OCI-LY3 (cell line): Measurements from ENCODE around the gene SOX9.

Experiments
- H2AFZ ChIP-seq: fragments of 200-600, 300-600 bp; shearing (Covaris generic); 2 replicates; pipeline ENCODE4 v1.6.0; 2014; ENCODE audit warnings: antibody characterized with exemption, low read depth, low read length
- H3K27ac ChIP-seq: fragments of 200-600, 300-600 bp; sonication (generic); 2 replicates; pipeline ENCODE4 v1.5.1; 2014; ENCODE audit warnings: mild to moderate bottlenecking, low read length, moderate library complexity, mixed read lengths
- H3K27me3 ChIP-seq: fragments of 200-600, 300-600 bp; sonication (generic); 2 replicates; pipeline ENCODE4 v1.6.1; 2014; ENCODE audit warnings: low read depth, low read length, mixed read lengths
- H3K36me3 ChIP-seq: fragments of 200-600, 300-600 bp; sonication (generic); replicated peaks from 2 replicates; pipeline ENCODE3; 2014; ENCODE audit warnings: low read depth, low read length, mixed read lengths
- H3K4me1 ChIP-seq: fragments of 300-600, 200-600 bp; sonication (generic); 2 replicates; pipeline ENCODE4 v1.6.1; 2014; ENCODE audit warnings: low read length, mixed read lengths
- H3K4me2 ChIP-seq: fragments of 200-600, 300-600 bp; sonication (generic); 2 replicates; pipeline ENCODE4 v1.6.1; 2014; ENCODE audit warnings: low read length, mixed read lengths
- H3K4me3 ChIP-seq: fragments of 300-600, 200-600 bp; sonication (generic); 2 replicates; pipeline ENCODE4 v1.5.1; 2014; ENCODE audit warnings: antibody characterized with exemption, mild to moderate bottlenecking, low read length, moderate library complexity
- H3K79me2 ChIP-seq: fragments of 300-600, 200-600 bp; shearing (Covaris generic); 2 replicates; pipeline ENCODE4 v1.6.1; 2014; ENCODE audit warnings: mild to moderate bottlenecking, low read length, mixed read lengths
- H3K9ac ChIP-seq: fragments of 300-600, 200-600 bp; shearing (Covaris generic); 2 replicates; pipeline ENCODE4 v1.6.0; 2014; ENCODE audit warnings: mild to moderate bottlenecking, low read length, moderate library complexity
- H3K9me3 ChIP-seq: fragments of 200-600, 300-600 bp; shearing (Covaris generic); 2 replicates; pipeline ENCODE4 v1.6.1; 2014; ENCODE audit warnings: low read length, mixed read lengths; ENCODE audit not compliant: insufficient read depth
- H4K20me1 ChIP-seq: fragments of 200-600, 300-600 bp; sonication (generic); 2 replicates; pipeline ENCODE4 v1.6.1; 2016; ENCODE audit warnings: low read length, mixed read lengths; ENCODE audit not compliant: insufficient read depth
- EZH2phosphoT487 ChIP-seq: fragments of 200-600 bp; shearing (Covaris generic); IDR thresholded peaks from 2 replicates; pipeline ENCODE4 v1.6.1; 2018; ENCODE audit warnings: antibody characterized with exemption, mixed run types, low read depth
- TF ChIP-seq, protein P1 (sequence below): fragments of 200-600, 300-600 bp; sonication (generic); IDR thresholded peaks from 2 replicates; pipeline ENCODE4 v1.5.1; 2014; ENCODE audit warnings: antibody characterized with exemption, low read length, low read depth

The SOX9 gene

DNA sequence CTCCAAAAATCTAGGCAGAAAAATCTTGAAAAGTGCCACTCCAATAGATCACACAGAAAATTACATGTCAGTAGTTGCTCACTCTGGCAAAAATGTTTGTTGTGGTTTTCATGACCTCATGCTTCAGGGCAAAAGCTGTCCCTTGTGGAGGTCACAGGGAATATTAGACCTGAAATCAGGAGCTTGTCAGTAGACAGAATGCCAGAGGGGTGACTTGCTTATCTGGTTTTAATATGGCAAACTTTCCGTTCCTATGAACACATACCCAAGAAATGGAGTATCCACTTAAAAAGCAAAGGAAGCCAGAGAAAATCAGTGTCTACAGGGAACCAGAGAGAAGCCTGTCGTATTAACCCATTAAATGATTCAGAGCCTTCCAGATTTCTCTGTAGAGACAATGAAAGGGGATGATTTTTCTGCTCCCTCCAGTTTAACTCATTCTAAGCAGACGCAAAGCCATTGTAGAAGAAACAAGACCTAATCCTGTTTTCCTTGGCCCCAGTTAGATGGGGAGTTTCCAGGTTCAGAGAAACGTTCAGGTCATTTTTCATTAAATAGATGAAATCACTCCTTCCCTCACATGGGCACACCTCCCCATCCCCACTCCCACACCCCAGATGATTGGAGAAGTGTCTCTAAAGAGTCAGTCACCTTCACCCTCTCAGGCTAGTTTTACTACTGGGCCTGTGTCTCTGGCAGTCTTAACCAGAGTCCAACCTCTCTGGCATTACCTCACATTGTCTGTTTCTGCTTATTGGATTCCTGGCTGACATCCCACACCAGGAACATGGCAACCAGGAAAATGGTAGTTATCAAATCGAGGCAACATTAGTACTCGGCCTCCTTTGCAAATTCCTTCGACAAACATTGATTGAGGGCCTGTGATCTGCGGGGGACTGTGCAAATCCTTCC lies 6.0 kb downstream of the SOX9 start:
- Histone ChIP-seq H2AFZ (no peak overlapping the region), H3K27me3 (peaks cover 4% of the 10 kb centered on the region; the same call in 1 of the 2 replicates), H3K36me3 (no peaks in the 10 kb centered on the region), H3K9ac (no peak overlapping the region), H3K27ac (no peak overlapping the region), H3K9me3 (no peaks in the 10 kb centered on the region), H3K4me1 (no peaks in the 10 kb centered on the region), H3K4me2 (no peak overlapping the region), H3K79me2 (no peaks in the 10 kb centered on the region), H4K20me1 (no peaks in the 10 kb centered on the region), H3K4me3 (no peak overlapping the region)
- TF ChIP-seq, protein P1, sequence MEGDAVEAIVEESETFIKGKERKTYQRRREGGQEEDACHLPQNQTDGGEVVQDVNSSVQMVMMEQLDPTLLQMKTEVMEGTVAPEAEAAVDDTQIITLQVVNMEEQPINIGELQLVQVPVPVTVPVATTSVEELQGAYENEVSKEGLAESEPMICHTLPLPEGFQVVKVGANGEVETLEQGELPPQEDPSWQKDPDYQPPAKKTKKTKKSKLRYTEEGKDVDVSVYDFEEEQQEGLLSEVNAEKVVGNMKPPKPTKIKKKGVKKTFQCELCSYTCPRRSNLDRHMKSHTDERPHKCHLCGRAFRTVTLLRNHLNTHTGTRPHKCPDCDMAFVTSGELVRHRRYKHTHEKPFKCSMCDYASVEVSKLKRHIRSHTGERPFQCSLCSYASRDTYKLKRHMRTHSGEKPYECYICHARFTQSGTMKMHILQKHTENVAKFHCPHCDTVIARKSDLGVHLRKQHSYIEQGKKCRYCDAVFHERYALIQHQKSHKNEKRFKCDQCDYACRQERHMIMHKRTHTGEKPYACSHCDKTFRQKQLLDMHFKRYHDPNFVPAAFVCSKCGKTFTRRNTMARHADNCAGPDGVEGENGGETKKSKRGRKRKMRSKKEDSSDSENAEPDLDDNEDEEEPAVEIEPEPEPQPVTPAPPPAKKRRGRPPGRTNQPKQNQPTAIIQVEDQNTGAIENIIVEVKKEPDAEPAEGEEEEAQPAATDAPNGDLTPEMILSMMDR = no peak
- TF ChIP-seq EZH2phosphoT487 = no peak

DNA sequence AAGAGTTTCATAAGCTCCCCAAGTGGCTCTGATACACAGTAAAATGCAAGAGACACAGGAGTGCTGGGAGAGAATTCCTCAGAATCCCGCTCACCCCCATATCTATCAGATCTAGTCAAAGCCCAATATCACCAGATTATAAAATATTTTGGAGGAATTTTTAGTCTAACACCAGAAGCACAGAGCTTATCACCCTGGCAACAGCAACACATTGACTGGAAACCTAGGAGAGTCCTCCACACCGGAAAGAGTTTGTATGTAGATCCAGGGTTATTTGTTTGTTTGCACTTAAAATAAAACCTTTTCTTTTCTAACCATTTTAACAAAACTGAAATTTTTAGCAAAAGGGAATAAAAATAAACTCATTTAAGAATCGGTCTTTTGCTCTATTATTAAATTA lies 7.2 kb downstream of the SOX9 start:
- no peak overlapping the region for H2AFZ ChIP-seq
- H3K4me3 ChIP-seq = no peak overlapping the region
- no peak overlapping the region for H3K4me2 ChIP-seq
- H3K4me1 ChIP-seq = no peaks in the 10 kb centered on the region
- H4K20me1 ChIP-seq = no peaks in the 10 kb centered on the region
- H3K36me3 ChIP-seq = no peaks in the 10 kb centered on the region
- no peaks in the 10 kb centered on the region for H3K79me2 ChIP-seq
- TF ChIP-seq, protein P1 = no peak
- no peak for TF ChIP-seq EZH2phosphoT487
- no peak overlapping the region for H3K9ac ChIP-seq
- H3K27ac ChIP-seq = no peak overlapping the region
- no peaks in the 10 kb centered on the region for H3K9me3 ChIP-seq
- peaks cover 4% of the 10 kb centered on the region; the same call in 1 of the 2 replicates for H3K27me3 ChIP-seq

DNA sequence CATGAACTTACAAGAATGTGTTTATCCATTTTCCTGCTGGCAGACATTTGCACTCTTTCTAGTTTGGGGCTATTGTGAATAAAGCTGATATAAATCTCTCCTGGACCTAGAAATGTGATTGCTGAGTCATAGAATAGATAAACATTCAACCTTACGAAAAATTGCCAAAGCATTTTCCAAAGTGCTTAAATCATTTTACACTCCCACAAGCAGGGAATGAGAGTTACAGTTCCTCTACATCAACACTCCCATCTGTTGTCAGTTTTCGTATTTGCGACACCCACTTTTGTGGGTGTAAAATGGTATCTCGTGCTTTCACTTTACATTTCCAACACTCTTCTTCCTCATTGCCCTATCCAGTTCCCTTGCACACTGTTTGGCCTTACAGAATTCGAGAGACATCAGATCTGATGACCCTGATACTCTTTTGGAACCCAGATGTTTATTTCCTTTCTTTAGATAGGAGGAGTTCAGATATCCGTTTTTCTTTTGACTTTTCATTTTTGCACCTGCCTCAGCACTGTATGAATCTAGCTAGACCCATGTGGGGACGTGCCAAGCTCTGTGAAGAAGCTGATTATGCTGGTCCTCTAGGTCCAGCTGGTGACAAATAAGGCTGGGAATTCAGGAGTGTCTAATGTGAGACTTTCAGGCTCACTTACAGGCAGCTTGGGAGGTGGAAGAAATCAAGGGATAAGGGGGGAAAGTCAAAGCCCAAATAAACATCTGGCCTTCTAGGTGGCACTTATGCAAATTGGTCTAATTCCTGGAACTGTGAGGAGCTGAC lies 14.0 kb downstream of the SOX9 start:
- H3K79me2 ChIP-seq = no peaks in the 10 kb centered on the region

More for the DNA sequence above, 14.0 kb downstream of the SOX9 start:
- H3K4me2 ChIP-seq = no peak overlapping the region
- H3K27ac ChIP-seq = no peak overlapping the region
- no peak overlapping the region for H2AFZ ChIP-seq
- peaks cover 10% of the 10 kb centered on the region; the same call in 1 of the 2 replicates for H3K27me3 ChIP-seq
- no peaks in the 10 kb centered on the region for H3K9me3 ChIP-seq
- H3K4me1 ChIP-seq = no peaks in the 10 kb centered on the region
- H4K20me1 ChIP-seq = no peaks in the 10 kb centered on the region
- H3K4me3 ChIP-seq = no peak overlapping the region
- no peak overlapping the region for H3K9ac ChIP-seq
- no peaks in the 10 kb centered on the region for H3K36me3 ChIP-seq
- TF ChIP-seq, protein P1 = no peak
- no peak for TF ChIP-seq EZH2phosphoT487
